IMR-90 (cell line): ENCODE results near the gene SUPT3H.

Experiments used
- BHLHE40 ChIP-seq: fragments of 150-350 bp; IDR thresholded peaks from 2 replicates; pipeline ENCODE4 v1.6.1; 2016; ENCODE audit warnings: mild to moderate bottlenecking, low read depth, low read length
- CEBPB ChIP-seq: IDR thresholded peaks from 2 replicates; pipeline ENCODE4 v1.6.1; 2012; ENCODE audit warnings: low read depth, low read length, improper control_type of control experiment
- FOS ChIP-seq: fragments of 150-350 bp; IDR thresholded peaks from 2 replicates; pipeline ENCODE4 v1.6.1; 2016; ENCODE audit warnings: low read depth, low read length
- MAZ ChIP-seq: IDR thresholded peaks from 2 replicates; pipeline ENCODE4 v1.6.1; 2012; ENCODE audit warnings: low read depth, mild to moderate bottlenecking, low read length, improper control_type of control experiment, moderate library complexity, borderline replicate concordance
- MXI1 ChIP-seq: IDR thresholded peaks from 2 replicates; pipeline ENCODE4 v1.6.1; 2012; ENCODE audit warnings: low read depth, mild to moderate bottlenecking, low read length, moderate library complexity, borderline replicate concordance
- POLR2A ChIP-seq: IDR thresholded peaks from 2 replicates; pipeline ENCODE4 v1.6.1; 2012; ENCODE audit warnings: mild to moderate bottlenecking, low read depth, low read length
- RAD21 ChIP-seq: IDR thresholded peaks from 2 replicates; pipeline ENCODE4 v1.6.1; 2012; ENCODE audit warnings: low read length, improper control_type of control experiment
- RCOR1 ChIP-seq: IDR thresholded peaks from 2 replicates; pipeline ENCODE4 v1.6.1; 2012; ENCODE audit warnings: mild to moderate bottlenecking, low read length, improper control_type of control experiment; ENCODE audit not compliant: insufficient replicate concordance
- RFX5 ChIP-seq: IDR thresholded peaks from 2 replicates; pipeline ENCODE4 v1.8.0; 2012; ENCODE audit warnings: low read depth, mild to moderate bottlenecking, low read length, moderate library complexity
- SMC3 ChIP-seq: fragments of 150-350 bp; IDR thresholded peaks from 2 replicates; pipeline ENCODE4 v1.6.1; 2016; ENCODE audit warnings: low read depth, mild to moderate bottlenecking, antibody characterized with exemption, low read length, moderate library complexity
- TF ChIP-seq, protein P1 (sequence below): fragments of 150-350 bp; IDR thresholded peaks from 2 replicates; pipeline ENCODE4 v1.6.1; 2016; ENCODE audit warnings: low read depth, mild to moderate bottlenecking, low read length, moderate library complexity, borderline replicate concordance
- TF ChIP-seq, protein P2 (sequence below): conservative IDR thresholded peaks from 2 replicates; pipeline ENCODE4 v1.5.1; 2012; ENCODE audit warnings: mild to moderate bottlenecking, low read depth, low read length, improper control_type of control experiment
- TF ChIP-seq, protein P3 (sequence below): fragments of 150-350 bp; IDR thresholded peaks from 2 replicates; pipeline ENCODE4 v1.6.1; 2017; ENCODE audit warnings: mild to moderate bottlenecking, antibody characterized with exemption, low read length, low read depth

DNA sequence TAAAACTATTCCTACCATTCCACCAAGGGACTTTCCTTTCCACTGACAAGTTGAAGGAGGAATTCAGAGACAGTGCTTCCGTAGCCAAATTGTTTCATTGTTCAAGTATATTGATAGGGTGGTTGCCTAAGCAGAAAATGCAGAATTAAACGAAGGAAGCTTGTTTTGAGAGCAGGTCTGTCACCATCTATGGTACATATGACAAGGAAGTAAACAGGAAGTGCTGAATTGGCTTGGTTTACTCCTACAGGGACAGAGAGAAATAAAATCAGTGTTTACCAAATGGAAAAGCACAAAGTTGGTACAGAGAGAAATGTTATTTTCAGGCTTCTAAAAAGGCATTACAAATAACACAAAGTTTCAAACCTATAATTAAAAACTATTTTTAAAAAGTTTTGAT is 568.5 kb downstream of the SUPT3H start:
- TF ChIP-seq, protein P1, sequence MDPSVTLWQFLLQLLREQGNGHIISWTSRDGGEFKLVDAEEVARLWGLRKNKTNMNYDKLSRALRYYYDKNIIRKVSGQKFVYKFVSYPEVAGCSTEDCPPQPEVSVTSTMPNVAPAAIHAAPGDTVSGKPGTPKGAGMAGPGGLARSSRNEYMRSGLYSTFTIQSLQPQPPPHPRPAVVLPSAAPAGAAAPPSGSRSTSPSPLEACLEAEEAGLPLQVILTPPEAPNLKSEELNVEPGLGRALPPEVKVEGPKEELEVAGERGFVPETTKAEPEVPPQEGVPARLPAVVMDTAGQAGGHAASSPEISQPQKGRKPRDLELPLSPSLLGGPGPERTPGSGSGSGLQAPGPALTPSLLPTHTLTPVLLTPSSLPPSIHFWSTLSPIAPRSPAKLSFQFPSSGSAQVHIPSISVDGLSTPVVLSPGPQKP = no peak
- TF ChIP-seq POLR2A (no peak), RCOR1 (no peak), RFX5 (no peak), SMC3 (no peak), FOS (no peak), RAD21 (no peak), MXI1 (no peak), MAZ (no peak), CEBPB (no peak), BHLHE40 (no peak)
- TF ChIP-seq, protein P2, sequence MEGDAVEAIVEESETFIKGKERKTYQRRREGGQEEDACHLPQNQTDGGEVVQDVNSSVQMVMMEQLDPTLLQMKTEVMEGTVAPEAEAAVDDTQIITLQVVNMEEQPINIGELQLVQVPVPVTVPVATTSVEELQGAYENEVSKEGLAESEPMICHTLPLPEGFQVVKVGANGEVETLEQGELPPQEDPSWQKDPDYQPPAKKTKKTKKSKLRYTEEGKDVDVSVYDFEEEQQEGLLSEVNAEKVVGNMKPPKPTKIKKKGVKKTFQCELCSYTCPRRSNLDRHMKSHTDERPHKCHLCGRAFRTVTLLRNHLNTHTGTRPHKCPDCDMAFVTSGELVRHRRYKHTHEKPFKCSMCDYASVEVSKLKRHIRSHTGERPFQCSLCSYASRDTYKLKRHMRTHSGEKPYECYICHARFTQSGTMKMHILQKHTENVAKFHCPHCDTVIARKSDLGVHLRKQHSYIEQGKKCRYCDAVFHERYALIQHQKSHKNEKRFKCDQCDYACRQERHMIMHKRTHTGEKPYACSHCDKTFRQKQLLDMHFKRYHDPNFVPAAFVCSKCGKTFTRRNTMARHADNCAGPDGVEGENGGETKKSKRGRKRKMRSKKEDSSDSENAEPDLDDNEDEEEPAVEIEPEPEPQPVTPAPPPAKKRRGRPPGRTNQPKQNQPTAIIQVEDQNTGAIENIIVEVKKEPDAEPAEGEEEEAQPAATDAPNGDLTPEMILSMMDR = no peak
- TF ChIP-seq, protein P3, sequence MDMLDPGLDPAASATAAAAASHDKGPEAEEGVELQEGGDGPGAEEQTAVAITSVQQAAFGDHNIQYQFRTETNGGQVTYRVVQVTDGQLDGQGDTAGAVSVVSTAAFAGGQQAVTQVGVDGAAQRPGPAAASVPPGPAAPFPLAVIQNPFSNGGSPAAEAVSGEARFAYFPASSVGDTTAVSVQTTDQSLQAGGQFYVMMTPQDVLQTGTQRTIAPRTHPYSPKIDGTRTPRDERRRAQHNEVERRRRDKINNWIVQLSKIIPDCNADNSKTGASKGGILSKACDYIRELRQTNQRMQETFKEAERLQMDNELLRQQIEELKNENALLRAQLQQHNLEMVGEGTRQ = no peak
